Measurements from ENCODE around the gene ALDH2. TPM values are rescaled to one million over a fixed set of nuclear protein-coding genes. Genes with fewer than 3 reads are reported as not detected.

ALDH2 gene
- total RNA-seq, 2 experiments from 2014 or later = 3.2 to 3.8 TPM

- Mint-ChIP-seq H3K4me1 (ENCODE audit: low read depth) (no peaks in the 10 kb centered on the region), H3K36me3 (ENCODE audit: low read depth) (no peaks in the 10 kb centered on the region), H3K27me3 (no peaks in the 10 kb centered on the region), H3K9me3 (no peaks in the 10 kb centered on the region), H3K4me3 (no peak overlapping the region), H3K27ac (no peak overlapping the region)
- intact Hi-C loops (cut with micrococcal nuclease) = no loop called here
- POLR2A ChIA-PET = no interaction called here
- TF ChIP-seq CTCF (IDR thresholded peaks at IDR 0.05) = no peak
- no peak for ATAC-seq
- CTCF ChIA-PET = interaction anchor here (2.0 kb wide), 1 partner anchor 21 kb away, joined by 8 read pairs; no protein-coding TSS in a partner anchor
- no peak for DNase-seq
Measured at GRCh38 chr12:111792155-111792855, 25.6 kb downstream of the ALDH2 start.

- POLR2A ChIA-PET = no interaction called here
- intact Hi-C loops (cut with micrococcal nuclease) = no loop called here
- CTCF ChIA-PET = interaction anchor here (2.0 kb wide), 1 partner anchor 20 kb away, joined by 8 read pairs; no protein-coding TSS in a partner anchor
- Mint-ChIP-seq H3K27ac (no peak overlapping the region), H3K36me3 (ENCODE audit: low read depth) (no peaks in the 10 kb centered on the region), H3K27me3 (no peaks in the 10 kb centered on the region), H3K4me1 (ENCODE audit: low read depth) (no peaks in the 10 kb centered on the region), H3K9me3 (no peaks in the 10 kb centered on the region), H3K4me3 (no peak overlapping the region)
- ATAC-seq (no peak), DNase-seq (no peak)
- no peak for TF ChIP-seq CTCF (IDR thresholded peaks at IDR 0.05)
Measured at GRCh38 chr12:111792856-111793235, 26.1 kb downstream of the ALDH2 start.

- Mint-ChIP-seq H3K4me1 (ENCODE audit: low read depth) (no peaks in the 10 kb centered on the region), H3K9me3 (no peaks in the 10 kb centered on the region), H3K27me3 (no peaks in the 10 kb centered on the region), H3K4me3 (no peak overlapping the region), H3K36me3 (ENCODE audit: low read depth) (no peaks in the 10 kb centered on the region), H3K27ac (no peak overlapping the region)
- ATAC-seq (no peak), DNase-seq (no peak)
- no peak for TF ChIP-seq CTCF (IDR thresholded peaks at IDR 0.05)
- CTCF ChIA-PET = interaction anchor here (5.8 kb wide), 1 partner anchor 15 kb away, joined by 26 read pairs; no protein-coding TSS in a partner anchor
- intact Hi-C loops (cut with micrococcal nuclease) = no loop called here
- POLR2A ChIA-PET = no interaction called here
Measured at GRCh38 chr12:111798182-111798581, 31.4 kb downstream of the ALDH2 start.

GRCh38 chr12:111799758-111800157 is 33.0 kb downstream of the ALDH2 start:
- ChIA-PET POLR2A (interaction anchor here (1.6 kb wide), 1 partner anchor 115 kb away, joined by 3 read pairs; the partner anchor contains the start of gene BRAP), CTCF (interaction anchor here (1.1 to 5.8 kb wide), 2 partner anchors 13 to 16 kb away, joined by 5 to 26 read pairs; no protein-coding TSS in a partner anchor)
- no peaks in the 10 kb centered on the region for H3K36me3 Mint-ChIP-seq (ENCODE audit: low read depth)
- no peak overlapping the region for H3K4me3 Mint-ChIP-seq
- ATAC-seq (no peak), DNase-seq (no peak)
- H3K27me3 Mint-ChIP-seq = no peaks in the 10 kb centered on the region
- no peaks in the 10 kb centered on the region for H3K9me3 Mint-ChIP-seq
- H3K4me1 Mint-ChIP-seq (ENCODE audit: low read depth) = no peaks in the 10 kb centered on the region
- no peak overlapping the region for H3K27ac Mint-ChIP-seq
- intact Hi-C loops (cut with micrococcal nuclease) = no loop called here
- TF ChIP-seq CTCF (IDR thresholded peaks at IDR 0.05) = no peak

GRCh38 chr12:111803038-111803626 is 36.4 kb downstream of the ALDH2 start:
- Mint-ChIP-seq H3K4me1 (ENCODE audit: low read depth) (no peaks in the 10 kb centered on the region), H3K36me3 (ENCODE audit: low read depth) (no peaks in the 10 kb centered on the region), H3K27me3 (no peaks in the 10 kb centered on the region), H3K9me3 (no peaks in the 10 kb centered on the region), H3K27ac (no peak overlapping the region), H3K4me3 (no peak overlapping the region)
- ChIA-PET POLR2A (no interaction called here), CTCF (interaction anchor here (5.8 kb wide), 1 partner anchor 10 kb away, joined by 26 read pairs; no protein-coding TSS in a partner anchor)
- DNase-seq = no peak
- ATAC-seq = no peak
- TF ChIP-seq CTCF (IDR thresholded peaks at IDR 0.05) = no peak
- intact Hi-C loops (cut with micrococcal nuclease) = no loop called here

All from activated CD8-positive, alpha-beta T cell treated with anti-CD3 and anti-CD28 coated beads for 36 hours (primary cell).